SK-N-SH (cell line): ENCODE results near the gene STK38.

Source experiments
- EP300 ChIP-seq, 2 experiments: IDR thresholded peaks; 2 replicates each; pipeline versions ENCODE4 v1.4.0 to v1.6.1; 2012; ENCODE audit warnings: borderline replicate concordance in 1 of 2, low read depth in 1 of 2, low read length in 1 of 2
- MXI1 ChIP-seq: IDR thresholded peaks from 2 replicates; pipeline ENCODE4 v1.6.1; 2012; ENCODE audit warnings: mild to moderate bottlenecking, low read depth, low read length, improper control_type of control experiment
- NRF1 ChIP-seq: IDR thresholded peaks from 2 replicates; pipeline ENCODE4 v1.6.1; 2012; ENCODE audit warnings: low read depth, mild to moderate bottlenecking, low read length
- TAF1 ChIP-seq: IDR thresholded peaks from 2 replicates; pipeline ENCODE4 v1.6.1; 2012; ENCODE audit warnings: low read depth, mild to moderate bottlenecking, low read length, moderate library complexity, borderline replicate concordance

GRCh38 chr6:36574679-36575078, 27.4 kb upstream of the STK38 start:
- TF ChIP-seq TAF1 = no peak
- no peak for TF ChIP-seq MXI1
- TF ChIP-seq EP300 (IDR thresholded peaks at IDR 0.05; ENCODE audit: borderline replicate concordance in 1 of 2, low read depth in 1 of 2, low read length in 1 of 2) = no peak
- TF ChIP-seq NRF1 = no peak
